GM23338 (cell line): Measurements from ENCODE around the gene CDV3. TPM values are rescaled to one million over a fixed set of nuclear protein-coding genes. Genes with fewer than 3 reads are reported as not detected.

Source experiments
- ATAC-seq: fragments of 200-7000 bp; cut with Tn5 transposase; 3 replicates; pipeline ENCODE4 v1.9.1; 2020
- DNase-seq: peaks from one replicate; pipeline ENCODE4 v3.0.0-alpha.2; 2015; ENCODE audit warnings: low spot score
- H2AFZ ChIP-seq: fragments of 200-600 bp; sonication (generic); 2 replicates; pipeline ENCODE4 v1.8.0; 2016; ENCODE audit warnings: antibody characterized with exemption, mild to moderate bottlenecking, moderate library complexity
- H3F3A ChIP-seq: fragments of 200-600 bp; sonication (generic); replicated peaks from 2 replicates; pipeline ENCODE4 v1.8.0; 2017; ENCODE audit warnings: antibody characterized with exemption, mixed run types, low read depth
- H3K27ac ChIP-seq: fragments of 200-600 bp; sonication (generic); 2 replicates; pipeline ENCODE4 v1.6.1; 2016; ENCODE audit warnings: low read depth
- H3K27me3 ChIP-seq: fragments of 200-600 bp; sonication (generic); 2 replicates; pipeline ENCODE4 v1.8.0; 2016; ENCODE audit warnings: mild to moderate bottlenecking, mixed run types, moderate library complexity; ENCODE audit not compliant: insufficient read depth
- H3K36me3 ChIP-seq: fragments of 200-600 bp; sonication (generic); 2 replicates; pipeline ENCODE4 v1.8.0; 2016; ENCODE audit warnings: mild to moderate bottlenecking; ENCODE audit not compliant: insufficient read depth
- H3K4me1 ChIP-seq: fragments of 200-600 bp; sonication (generic); 2 replicates; pipeline ENCODE4 v1.8.0; 2016; ENCODE audit warnings: mild to moderate bottlenecking, moderate library complexity; ENCODE audit not compliant: insufficient read depth
- H3K4me2 ChIP-seq: fragments of 200-600 bp; sonication (generic); 2 replicates; pipeline ENCODE4 v1.7.1; 2017; ENCODE audit warnings: mixed run types
- H3K4me3 ChIP-seq: fragments of 200-600 bp; sonication (generic); 2 replicates; pipeline ENCODE4 v1.6.1; 2016; ENCODE audit warnings: mixed run types
- H3K79me2 ChIP-seq: fragments of 200-600 bp; sonication (generic); replicated peaks from 2 replicates; pipeline ENCODE4 v1.8.0; 2017; ENCODE audit warnings: mild to moderate bottlenecking; ENCODE audit not compliant: insufficient read depth
- H3K9me2 ChIP-seq: fragments of 200-600 bp; sonication (generic); 2 replicates; pipeline ENCODE4 v1.8.0; 2017; ENCODE audit not compliant: insufficient read depth
- H4K20me1 ChIP-seq: fragments of 200-600 bp; sonication (generic); replicated peaks from 2 replicates; pipeline ENCODE4 v1.8.0; 2017; ENCODE audit warnings: mild to moderate bottlenecking; ENCODE audit not compliant: insufficient read depth
- H3K27ac Mint-ChIP-seq: 2 replicates; pipeline ENCODE4 v1.8.0; 2020; ENCODE audit warnings: inconsistent platforms, mild to moderate bottlenecking, moderate library complexity, mixed read lengths
- H3K27me3 Mint-ChIP-seq: 3 replicates; pipeline ENCODE4 v1.8.0; 2022; ENCODE audit warnings: low read depth, mild to moderate bottlenecking, moderate library complexity, mixed read lengths, inconsistent platforms; ENCODE audit not compliant: insufficient read depth, poor library complexity
- H3K36me3 Mint-ChIP-seq: 3 replicates; pipeline ENCODE4 v1.8.0; 2021; ENCODE audit warnings: low read depth, mild to moderate bottlenecking, inconsistent platforms, moderate library complexity, mixed read lengths
- H3K4me1 Mint-ChIP-seq: 3 replicates; pipeline ENCODE4 v1.8.0; 2020; ENCODE audit warnings: mild to moderate bottlenecking, inconsistent platforms, mixed read lengths
- H3K4me3 Mint-ChIP-seq: 3 replicates; pipeline ENCODE4 v1.8.0; 2021; ENCODE audit warnings: moderate library complexity, mild to moderate bottlenecking, inconsistent platforms, mixed read lengths
- H3K9me3 Mint-ChIP-seq: 3 replicates; pipeline ENCODE4 v1.8.0; 2020; ENCODE audit warnings: moderate library complexity, mild to moderate bottlenecking, inconsistent platforms, mixed read lengths
- STAT1 ChIP-seq: IDR thresholded peaks from one replicate; pipeline ENCODE4 v1.6.1; 2016; ENCODE audit warnings: antibody characterized with exemption; ENCODE audit not compliant: unreplicated experiment
- ZNF462 ChIP-seq: fragments of 250-450 bp; sonication (Bioruptor Pico); IDR thresholded peaks from 2 replicates; pipeline ENCODE4 v1.5.0; 2020; ENCODE audit warnings: mild to moderate bottlenecking, moderate library complexity
- polyA plus RNA-seq: library from polyadenylated mRNA; unstranded; fragments of >200 nt; fragmentation: Nextera tagmentation; extraction: Ambion mirVana; gene quantifications from 2 replicates; pipeline ENCODE4 v1.2.1, GENCODE V29; 2016
- total RNA-seq: library from RNA; depleted of rRNA; stranded (reverse); fragments of >200 nt; shearing (Covaris generic); gene quantifications from 2 replicates; pipeline ENCODE4 v1.2.3, GENCODE V29; 2014

Gene CDV3
- total and polyA plus RNA-seq, 2 experiments from 2014 or later = 36.6 to 119 TPM

GRCh38 chr3:133599280-133599679 is 25.8 kb downstream of the CDV3 start:
- H3K9me3 Mint-ChIP-seq = no peaks in the 10 kb centered on the region

More at GRCh38 chr3:133599280-133599679, 25.8 kb downstream of the CDV3 start:
- peak overlapping the region; percentile 19; the same call in 1 of the 2 replicates for H3K4me2 ChIP-seq
- H3K79me2 ChIP-seq = no peaks in the 10 kb centered on the region
- Mint-ChIP-seq H3K4me3 (no peak overlapping the region), H3K4me1 (no peaks in the 10 kb centered on the region), H3K36me3 (peaks cover 9% of the 10 kb centered on the region; the same call in 1 of the 3 replicates), H3K27ac (no peak overlapping the region), H3K27me3 (peaks cover 1% of the 10 kb centered on the region)
- ATAC-seq (peak; percentile 51), DNase-seq (peak; percentile 17)
- no peaks in the 10 kb centered on the region for H3K27me3 ChIP-seq
- H3K27ac ChIP-seq = no peak overlapping the region
- H2AFZ ChIP-seq = no peak overlapping the region
- TF ChIP-seq ZNF462 (CRISPR knock-in tag) = no peak
- no peak for TF ChIP-seq STAT1
- H4K20me1 ChIP-seq = no peaks in the 10 kb centered on the region
- no peaks in the 10 kb centered on the region for H3K36me3 ChIP-seq
- no peak overlapping the region for H3K4me3 ChIP-seq
- H3K9me2 ChIP-seq = no peaks in the 10 kb centered on the region
- no peaks in the 10 kb centered on the region for H3F3A ChIP-seq
- H3K4me1 ChIP-seq = peaks cover 7% of the 10 kb centered on the region; the same call in 1 of the 2 replicates
